H1 (cell line): Measurements from ENCODE around the gene ERI2. TPM values are rescaled to one million over a fixed set of nuclear protein-coding genes. Genes with fewer than 3 reads are reported as not detected.

ENCODE experiments used
- CTCF ChIA-PET: fragments of 300-600 bp; sonication (Branson Sonifier 250); formaldehyde crosslinking; loops from one replicate; lab custom pipeline; 2021; ENCODE audit not compliant: partially characterized antibody; lab: Charles Lee
- POLR2A ChIA-PET: fragments of 300-600 bp; sonication (Branson Sonifier 250); formaldehyde crosslinking; loops from one replicate; lab custom pipeline; 2021; ENCODE audit warnings: inconsistent platforms; ENCODE audit not compliant: partially characterized antibody; lab: Charles Lee
- DNase-seq, 2 experiments: peaks; one replicate each; pipeline versions ENCODE4 v3.0.0 to v3.0.0-alpha.2; 2010 to 2022; ENCODE audit warnings: low spot score in 2 of 2, low read depth in 1 of 2, mixed read lengths in 1 of 2
- FAIRE-seq: peaks from 2 replicates; lab custom pipeline; 2011; peaks lifted over from hg19 to GRCh38; lab: Jason Lieb, UNC
- H2AFZ ChIP-seq: 2 replicates; pipeline ENCODE4 v1.8.1; 2012; ENCODE audit warnings: low read length, inconsistent platforms
- H2AK5ac ChIP-seq: 2 replicates; pipeline ENCODE4 v1.6.1; 2013; ENCODE audit warnings: low read depth, low read length
- H2BK120ac ChIP-seq: replicated peaks from 2 replicates; pipeline ENCODE3; 2013; ENCODE audit warnings: low read depth, low read length, inconsistent platforms
- H2BK12ac ChIP-seq: 2 replicates; pipeline ENCODE4 v1.6.1; 2013; ENCODE audit warnings: low read depth, low read length
- H2BK15ac ChIP-seq: 2 replicates; pipeline ENCODE4 v1.6.1; 2013; ENCODE audit warnings: low read length
- H2BK20ac ChIP-seq: 2 replicates; pipeline ENCODE4 v1.6.1; 2013; ENCODE audit warnings: low read length
- H2BK5ac ChIP-seq: 2 replicates; pipeline ENCODE4 v1.6.1; 2013; ENCODE audit warnings: low read depth, low read length
- H3K14ac ChIP-seq: 2 replicates; pipeline ENCODE4 v1.6.1; 2013; ENCODE audit warnings: inconsistent platforms; ENCODE audit not compliant: insufficient read length
- H3K18ac ChIP-seq: 2 replicates; pipeline ENCODE4 v1.6.1; 2013; ENCODE audit warnings: low read length; ENCODE audit errors: extremely low read depth
- H3K23ac ChIP-seq: 2 replicates; pipeline ENCODE4 v1.6.1; 2013; ENCODE audit warnings: inconsistent platforms; ENCODE audit not compliant: insufficient read length
- H3K23me2 ChIP-seq: 2 replicates; pipeline ENCODE4 v1.6.1; 2013; ENCODE audit warnings: low read depth, low read length
- H3K27ac ChIP-seq: 2 replicates; pipeline ENCODE4 v1.6.1; 2011; ENCODE audit warnings: low read depth, low read length, inconsistent platforms
- H3K27me3 ChIP-seq, 4 experiments: replicated peaks in 1 of 4; 1 replicate in 1 of 4; 2 replicates in 3 of 4; pipeline versions ENCODE4 v1.6.1 to v1.8.1; 2011 to 2013; ENCODE audit warnings: low read length in 3 of 4, mild to moderate bottlenecking in 3 of 4, inconsistent platforms in 2 of 4, mixed read lengths in 2 of 4, moderate library complexity in 1 of 4; ENCODE audit not compliant: control insufficient read depth in 3 of 4, insufficient read depth in 3 of 4; ENCODE audit errors: extremely low read depth in 1 of 4
- H3K36me3 ChIP-seq, 4 experiments: 2 replicates each; pipeline versions ENCODE4 v1.6.1 to v1.8.1; 2011 to 2013; ENCODE audit warnings: mild to moderate bottlenecking in 4 of 4, low read length in 3 of 4, moderate library complexity in 2 of 4, control low read depth in 1 of 4, inconsistent platforms in 1 of 4; ENCODE audit not compliant: insufficient read depth in 4 of 4, control insufficient read depth in 2 of 4
- H3K4ac ChIP-seq: replicated peaks from 2 replicates; pipeline ENCODE3; 2013; ENCODE audit warnings: low read length, low read depth, mixed read lengths, inconsistent platforms; ENCODE audit not compliant: insufficient read length
- H3K4me1 ChIP-seq, 4 experiments: replicated peaks in 1 of 4; 1 replicate in 1 of 4; 2 replicates in 3 of 4; pipeline versions ENCODE4 v1.6.1 to v1.8.1; 2011 to 2013; ENCODE audit warnings: low read length in 3 of 4, inconsistent platforms in 2 of 4, mixed read lengths in 1 of 4; ENCODE audit not compliant: insufficient read depth in 4 of 4, control insufficient read depth in 3 of 4
- H3K4me2 ChIP-seq, 2 experiments: 2 replicates each; pipeline versions ENCODE4 v1.6.1 to v1.8.1; 2011 to 2013; ENCODE audit warnings: low read depth in 2 of 2, low read length in 2 of 2, control low read depth in 1 of 2, inconsistent platforms in 1 of 2, mild to moderate bottlenecking in 1 of 2; ENCODE audit not compliant: insufficient read depth in 1 of 2
- H3K4me3 ChIP-seq, 4 experiments: fragments of 200-600, 300-600 bp in 1 of 4; sonication (generic), shearing (Covaris generic), sonication (Bioruptor Twin) in 1 of 4; 2 replicates each; pipeline versions ENCODE4 v1.5.1 to v1.8.1; 2011 to 2016; ENCODE audit warnings: low read length in 4 of 4, low read depth in 3 of 4, control low read depth in 2 of 4, inconsistent platforms in 2 of 4, mild to moderate bottlenecking in 2 of 4, mixed read lengths in 1 of 4, moderate library complexity in 1 of 4; ENCODE audit not compliant: insufficient read depth in 2 of 4; ENCODE audit errors: extremely low read depth in 1 of 4
- H3K56ac ChIP-seq: replicated peaks from 2 replicates; pipeline ENCODE3; 2013; ENCODE audit warnings: low read depth, mild to moderate bottlenecking, mixed read lengths, low read length, inconsistent platforms; ENCODE audit not compliant: insufficient read length
- H3K79me1 ChIP-seq: 2 replicates; pipeline ENCODE4 v1.6.1; 2013; ENCODE audit warnings: low read depth, low read length, control low read depth
- H3K79me2 ChIP-seq, 2 experiments: 2 replicates each; pipeline versions ENCODE4 v1.6.1 to v1.8.1; 2012 to 2013; ENCODE audit warnings: low read length in 2 of 2, mild to moderate bottlenecking in 2 of 2, inconsistent platforms in 1 of 2; ENCODE audit not compliant: insufficient read depth in 2 of 2, control insufficient read depth in 1 of 2
- H3K9ac ChIP-seq, 4 experiments: replicated peaks in 1 of 4; 1 replicate in 1 of 4; 2 replicates in 3 of 4; pipeline versions ENCODE4 v1.6.1 to v1.8.1; 2011 to 2013; ENCODE audit warnings: low read depth in 3 of 4, low read length in 3 of 4, control low read depth in 2 of 4, mild to moderate bottlenecking in 2 of 4, moderate library complexity in 2 of 4, inconsistent platforms in 1 of 4; ENCODE audit errors: extremely low read depth in 1 of 4
- H3K9me3 ChIP-seq, 2 experiments: 2 replicates each; pipeline versions ENCODE4 v1.6.1 to v1.8.1; 2012 to 2013; ENCODE audit warnings: mild to moderate bottlenecking in 2 of 2, moderate library complexity in 2 of 2, control low read depth in 1 of 2, inconsistent platforms in 1 of 2, low read depth in 1 of 2, low read length in 1 of 2, mixed read lengths in 1 of 2; ENCODE audit not compliant: insufficient read depth in 2 of 2
- H4K20me1 ChIP-seq, 2 experiments: replicated peaks in 1 of 2; 2 replicates each; pipeline versions ENCODE3 to v1.8.1; 2011 to 2013; ENCODE audit warnings: inconsistent platforms in 2 of 2, low read length in 2 of 2, mild to moderate bottlenecking in 1 of 2; ENCODE audit not compliant: insufficient read depth in 2 of 2, control insufficient read depth in 1 of 2
- H4K5ac ChIP-seq: 2 replicates; pipeline ENCODE4 v1.6.1; 2013; ENCODE audit warnings: low read length, low read depth, mixed read lengths, inconsistent platforms; ENCODE audit not compliant: insufficient read length
- H4K8ac ChIP-seq: 2 replicates; pipeline ENCODE4 v1.8.0; 2013; ENCODE audit warnings: mild to moderate bottlenecking, moderate library complexity, low read length, inconsistent platforms; ENCODE audit not compliant: insufficient read depth; ENCODE audit errors: extremely low read depth
- H4K91ac ChIP-seq: replicated peaks from 2 replicates; pipeline ENCODE3; 2013; ENCODE audit warnings: low read length, mixed read lengths, inconsistent platforms; ENCODE audit not compliant: insufficient read length
- BCL11A ChIP-seq, 2 experiments: IDR thresholded peaks; one replicate each; pipeline ENCODE4 v1.6.1; 2011; ENCODE audit warnings: low read depth in 2 of 2, low read length in 2 of 2, mild to moderate bottlenecking in 2 of 2
- EZH2 ChIP-seq: fragments of 200-600 bp; sonication (generic); IDR thresholded peaks from 2 replicates; pipeline ENCODE4 v1.7.1; 2012; ENCODE audit warnings: low read depth, mild to moderate bottlenecking, moderate library complexity, low read length, inconsistent platforms; ENCODE audit not compliant: severe bottlenecking
- FOSL1 ChIP-seq: IDR thresholded peaks from 2 replicates; pipeline ENCODE4 v1.6.1; 2011; ENCODE audit warnings: mild to moderate bottlenecking, low read depth, low read length, moderate library complexity; ENCODE audit not compliant: insufficient read depth
- HDAC2 ChIP-seq, 2 experiments: fragments of 300-600 bp in 1 of 2; sonication (generic) in 1 of 2; IDR thresholded peaks; 2 replicates each; pipeline ENCODE4 v1.6.1; 2011 to 2012; ENCODE audit warnings: low read depth in 2 of 2, low read length in 2 of 2, mild to moderate bottlenecking in 2 of 2, moderate library complexity in 2 of 2, borderline replicate concordance in 1 of 2, inconsistent platforms in 1 of 2
- NRF1 ChIP-seq: IDR thresholded peaks from 2 replicates; pipeline ENCODE4 v1.6.1; 2011; ENCODE audit warnings: mild to moderate bottlenecking, low read depth, low read length, improper control_type of control experiment
- RAD21 ChIP-seq, 2 experiments: IDR thresholded peaks in 1 of 2; conservative IDR thresholded peaks in 1 of 2; 2 replicates each; pipeline ENCODE4 v1.6.1; 2011; ENCODE audit warnings: low read depth in 2 of 2, low read length in 2 of 2, improper control_type of control experiment in 1 of 2, inconsistent platforms in 1 of 2, mild to moderate bottlenecking in 1 of 2, moderate library complexity in 1 of 2
- TAF1 ChIP-seq: IDR thresholded peaks from 2 replicates; pipeline ENCODE4 v1.6.1; 2011; ENCODE audit warnings: mild to moderate bottlenecking, low read depth, low read length
- WGBS, 2 experiments: shearing (Covaris generic) in 1 of 2; methylation state at CpG; one replicate each; pipeline versions ENCODE4 v1.1.6 to v1.1.7; 2013 to 2015; ENCODE audit warnings: low lambda C conversion rate in 2 of 2, mixed read lengths in 2 of 2, inconsistent platforms in 1 of 2, low coverage in 1 of 2, missing lambda C conversion rate in 1 of 2; ENCODE audit not compliant: insufficient replicate concordance in 2 of 2, insufficient coverage in 1 of 2, insufficient read length in 1 of 2; ENCODE audit errors: extremely low coverage in 1 of 2, missing lambda C conversion rate in 1 of 2; 5-methylcytosine and 5-hydroxymethylcytosine counted together
- polyA plus RNA-seq, 7 experiments: library from polyadenylated mRNA; depleted of rRNA in 3 of 7; stranded (reverse) in 5 of 7; unstranded in 2 of 7; fragments of >200 nt in 5 of 7; fragments of 200-250 nt in 2 of 7; gene quantifications; 1 replicate in 5 of 7; 2 replicates in 1 of 7; 4 replicates in 1 of 7; pipeline versions ENCODE4 v1.2.1 to v1.2.3, GENCODE V29; 2011 to 2013; ENCODE audit warnings: missing spikeins in 2 of 7, mixed read lengths in 2 of 7
- total RNA-seq: library from RNA; stranded (reverse); fragmentation: NEBNext Ultra II Directional; extraction: Animal tissue kit (Norgen Biotek cat#: 25700); gene quantifications from 2 replicates; pipeline ENCODE4 v1.2.1, GENCODE V29; 2021
- TF ChIP-seq, protein P1 (sequence below), 3 experiments: IDR thresholded peaks; 1 replicate in 2 of 3; 2 replicates in 1 of 3; pipeline versions ENCODE4 v1.5.1 to v1.6.1; 2011; ENCODE audit warnings: low read length in 3 of 3, mild to moderate bottlenecking in 3 of 3, inconsistent platforms in 2 of 3, low read depth in 1 of 3, moderate library complexity in 1 of 3; ENCODE audit not compliant: insufficient read depth in 1 of 3; ENCODE audit errors: control extremely low read depth in 1 of 3

Gene ERI2
- total and polyA plus RNA-seq, 2 of the 8 experiments (the other 6 are each of a cell fraction or from before 2014, with no cell fraction given), result 11.0 to 12.6 TPM

GRCh38 chr16:20849589-20850390 lies 43.5 kb upstream of the ERI2 start:
- CTCF ChIA-PET, result interaction anchor here (0.6 to 9.6 kb wide), 55 partner anchors 12 to 491 kb away, joined by 3 to 125 read pairs (median 4); partner anchors contain the start of genes CRYM and DNAH3
- no peak overlapping the region for H2BK15ac ChIP-seq
- 70% methylated on average over 6 of the region's 6 CpGs; no CpG with 5 or more reads in 1 of the 2 experiments for WGBS, 2 experiments
- H4K91ac ChIP-seq, result no peak overlapping the region
- H4K20me1 ChIP-seq, result peaks cover 2% of the 10 kb centered on the region in 2 experiments
- H3K4me1 ChIP-seq, result peaks cover 0 to 2% (median 0%) of the 10 kb centered on the region in 4 experiments; a peak in 1 of 7 replicates
- H2AK5ac ChIP-seq, result no peak overlapping the region
- no peak overlapping the region for H3K27ac ChIP-seq
- H4K8ac ChIP-seq, result no peak overlapping the region
- H3K23me2 ChIP-seq, result no peaks in the 10 kb centered on the region
- no peaks in the 10 kb centered on the region for H3K79me2 ChIP-seq
- H4K5ac ChIP-seq, result no peak overlapping the region
- no peak overlapping the region for H3K9ac ChIP-seq
- H2BK120ac ChIP-seq, result no peak overlapping the region
- no peak overlapping the region for H2BK5ac ChIP-seq
- DNase-seq (peak in 1 of 2 experiments; percentile 91), FAIRE-seq (peak; percentile 88)
- H3K23ac ChIP-seq, result no peak overlapping the region
- H3K4me3 ChIP-seq, result no peak overlapping the region
- no peak overlapping the region for H3K4me2 ChIP-seq
- H3K27me3 ChIP-seq, result no peaks in the 10 kb centered on the region
- H3K56ac ChIP-seq, result no peak overlapping the region
- H3K14ac ChIP-seq, result no peak overlapping the region
- H2AFZ ChIP-seq, result no peak overlapping the region
- no peak overlapping the region for H2BK20ac ChIP-seq
- H3K4ac ChIP-seq, result no peak overlapping the region
- no peaks in the 10 kb centered on the region for H3K9me3 ChIP-seq
- H3K79me1 ChIP-seq, result no peaks in the 10 kb centered on the region
- POLR2A ChIA-PET, result no interaction called here
- H2BK12ac ChIP-seq, result no peak overlapping the region
- H3K18ac ChIP-seq, result no peak overlapping the region
- H3K36me3 ChIP-seq, result peaks cover 0 to 10% (median 1%) of the 10 kb centered on the region in 4 experiments; a peak in 2 of 8 replicates
- TF ChIP-seq, protein P1, sequence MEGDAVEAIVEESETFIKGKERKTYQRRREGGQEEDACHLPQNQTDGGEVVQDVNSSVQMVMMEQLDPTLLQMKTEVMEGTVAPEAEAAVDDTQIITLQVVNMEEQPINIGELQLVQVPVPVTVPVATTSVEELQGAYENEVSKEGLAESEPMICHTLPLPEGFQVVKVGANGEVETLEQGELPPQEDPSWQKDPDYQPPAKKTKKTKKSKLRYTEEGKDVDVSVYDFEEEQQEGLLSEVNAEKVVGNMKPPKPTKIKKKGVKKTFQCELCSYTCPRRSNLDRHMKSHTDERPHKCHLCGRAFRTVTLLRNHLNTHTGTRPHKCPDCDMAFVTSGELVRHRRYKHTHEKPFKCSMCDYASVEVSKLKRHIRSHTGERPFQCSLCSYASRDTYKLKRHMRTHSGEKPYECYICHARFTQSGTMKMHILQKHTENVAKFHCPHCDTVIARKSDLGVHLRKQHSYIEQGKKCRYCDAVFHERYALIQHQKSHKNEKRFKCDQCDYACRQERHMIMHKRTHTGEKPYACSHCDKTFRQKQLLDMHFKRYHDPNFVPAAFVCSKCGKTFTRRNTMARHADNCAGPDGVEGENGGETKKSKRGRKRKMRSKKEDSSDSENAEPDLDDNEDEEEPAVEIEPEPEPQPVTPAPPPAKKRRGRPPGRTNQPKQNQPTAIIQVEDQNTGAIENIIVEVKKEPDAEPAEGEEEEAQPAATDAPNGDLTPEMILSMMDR (IDR thresholded peaks at IDR 0.05; ENCODE audit: control extremely low read depth in 1 of 3, insufficient read depth in 1 of 3, low read depth in 1 of 3, low read length in 3 of 3), result peak; percentile 69 to 96 (median 86)
- TF ChIP-seq TAF1 (no peak), NRF1 (no peak), EZH2 (no peak), RAD21 (IDR thresholded peaks at IDR 0.05 in 1 of 2, conservative IDR thresholded peaks at IDR 0.05 in 1 of 2; ENCODE audit: low read depth in 2 of 2, low read length in 2 of 2) (peak; percentile 97 to 98), HDAC2 (IDR thresholded peaks at IDR 0.05; ENCODE audit: borderline replicate concordance in 1 of 2, low read depth in 2 of 2, low read length in 2 of 2) (no peak), FOSL1 (no peak), BCL11A (IDR thresholded peaks at IDR 0.05; ENCODE audit: low read depth in 2 of 2, low read length in 2 of 2) (no peak)
